Measurements from ENCODE around the gene AUTS2.

Gene AUTS2

DNA sequence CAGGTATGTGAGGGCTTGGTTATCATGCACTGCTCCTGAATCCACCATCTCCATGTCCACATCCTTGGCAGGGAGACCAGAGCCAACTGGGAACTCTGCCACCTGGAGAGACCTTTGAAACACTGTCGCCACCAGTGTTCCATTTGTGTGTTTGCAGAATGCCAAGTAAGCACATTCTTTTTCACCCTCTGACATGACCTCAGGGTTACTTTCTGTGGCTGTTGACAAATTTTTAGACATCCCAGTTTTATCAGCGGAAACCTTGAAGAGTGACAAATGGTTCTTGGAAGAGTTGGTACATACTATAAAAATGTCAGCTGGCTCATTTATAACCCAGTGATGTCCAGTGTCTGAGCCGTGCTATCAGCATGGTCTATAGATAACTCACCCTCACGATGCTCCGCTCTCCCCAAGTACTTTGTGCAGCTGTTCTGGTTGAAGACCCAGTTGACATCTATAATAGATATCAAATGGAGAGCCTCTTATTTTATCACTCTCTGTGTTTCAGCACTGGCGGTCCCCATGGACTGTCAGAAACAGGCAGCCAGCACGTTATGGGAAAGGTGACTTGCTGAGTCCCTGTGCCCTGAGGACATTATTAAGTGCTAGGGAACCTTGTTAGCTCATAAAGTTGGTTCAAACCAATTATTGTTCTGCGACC is 970.5 kb downstream of the AUTS2 start:
- Mint-ChIP-seq H3K27me3 (ENCODE audit: low read depth, poor library complexity) (peaks cover 6% of the 10 kb centered on the region), H3K4me1 (peaks cover 76% of the 10 kb centered on the region), H3K9me3 (no peaks in the 10 kb centered on the region), H3K4me3 (peak overlapping the region; percentile 11), H3K27ac (peak overlapping the region; percentile 62), H3K36me3 (ENCODE audit: low read depth) (no peaks in the 10 kb centered on the region)
- no peak for DNase-seq
- TF ChIP-seq, protein P1, sequence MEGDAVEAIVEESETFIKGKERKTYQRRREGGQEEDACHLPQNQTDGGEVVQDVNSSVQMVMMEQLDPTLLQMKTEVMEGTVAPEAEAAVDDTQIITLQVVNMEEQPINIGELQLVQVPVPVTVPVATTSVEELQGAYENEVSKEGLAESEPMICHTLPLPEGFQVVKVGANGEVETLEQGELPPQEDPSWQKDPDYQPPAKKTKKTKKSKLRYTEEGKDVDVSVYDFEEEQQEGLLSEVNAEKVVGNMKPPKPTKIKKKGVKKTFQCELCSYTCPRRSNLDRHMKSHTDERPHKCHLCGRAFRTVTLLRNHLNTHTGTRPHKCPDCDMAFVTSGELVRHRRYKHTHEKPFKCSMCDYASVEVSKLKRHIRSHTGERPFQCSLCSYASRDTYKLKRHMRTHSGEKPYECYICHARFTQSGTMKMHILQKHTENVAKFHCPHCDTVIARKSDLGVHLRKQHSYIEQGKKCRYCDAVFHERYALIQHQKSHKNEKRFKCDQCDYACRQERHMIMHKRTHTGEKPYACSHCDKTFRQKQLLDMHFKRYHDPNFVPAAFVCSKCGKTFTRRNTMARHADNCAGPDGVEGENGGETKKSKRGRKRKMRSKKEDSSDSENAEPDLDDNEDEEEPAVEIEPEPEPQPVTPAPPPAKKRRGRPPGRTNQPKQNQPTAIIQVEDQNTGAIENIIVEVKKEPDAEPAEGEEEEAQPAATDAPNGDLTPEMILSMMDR (IDR thresholded peaks at IDR 0.05), result no peak

DNA sequence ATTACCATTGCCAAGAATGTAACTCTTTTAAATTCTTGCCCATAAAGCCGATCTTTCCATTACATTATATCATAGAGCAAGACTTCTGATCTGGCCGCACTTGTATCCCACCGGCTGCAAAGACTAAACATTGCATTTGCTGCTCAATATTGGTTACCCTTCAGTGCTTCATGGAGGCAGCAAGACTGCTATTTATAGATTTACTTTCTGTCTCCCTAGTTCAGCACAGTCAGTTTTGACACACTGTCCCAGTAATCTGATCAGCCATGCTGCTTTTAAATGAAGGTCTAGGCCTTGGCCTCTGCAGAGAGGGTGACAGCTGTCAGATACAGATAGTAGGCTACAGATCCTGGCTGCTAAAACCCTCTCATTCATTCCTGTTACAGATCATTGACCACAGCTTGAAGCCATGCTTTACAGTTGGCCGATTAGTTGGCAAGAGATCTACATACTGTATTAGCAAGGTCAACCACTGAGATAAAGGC is 971.1 kb downstream of the AUTS2 start:
- DNase-seq, result no peak
- Mint-ChIP-seq H3K36me3 (ENCODE audit: low read depth) (no peaks in the 10 kb centered on the region), H3K27me3 (ENCODE audit: low read depth, poor library complexity) (peaks cover 6% of the 10 kb centered on the region), H3K27ac (no peak overlapping the region), H3K4me1 (peaks cover 81% of the 10 kb centered on the region), H3K9me3 (no peaks in the 10 kb centered on the region), H3K4me3 (no peak overlapping the region)
- TF ChIP-seq, protein P1 (IDR thresholded peaks at IDR 0.05), result no peak

DNA sequence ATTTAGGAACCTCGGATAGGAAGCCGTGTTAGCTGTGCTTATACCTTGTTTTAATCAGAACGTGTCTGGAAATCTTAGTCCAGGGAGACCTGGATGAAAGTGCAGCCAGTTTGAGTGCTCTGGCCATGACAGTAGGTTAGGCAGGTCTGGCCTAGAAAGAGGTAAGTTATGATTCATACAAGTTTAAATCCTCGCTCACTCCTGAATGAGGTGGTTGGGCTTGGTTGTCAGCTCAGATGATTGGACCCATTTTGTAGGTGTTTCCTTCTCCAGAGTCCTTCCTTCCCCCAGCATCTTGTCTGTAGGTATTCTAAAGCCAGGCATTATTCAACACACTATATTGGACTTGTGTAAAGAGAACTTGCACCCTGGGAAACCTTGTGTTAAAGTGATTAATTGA is 971.8 kb downstream of the AUTS2 start:
- Mint-ChIP-seq H3K4me1 (peaks cover 88% of the 10 kb centered on the region), H3K27ac (no peak overlapping the region), H3K4me3 (no peak overlapping the region), H3K27me3 (ENCODE audit: low read depth, poor library complexity) (peaks cover 6% of the 10 kb centered on the region), H3K9me3 (no peaks in the 10 kb centered on the region), H3K36me3 (ENCODE audit: low read depth) (no peaks in the 10 kb centered on the region)
- TF ChIP-seq, protein P1 (IDR thresholded peaks at IDR 0.05), result no peak
- no peak for DNase-seq

DNA sequence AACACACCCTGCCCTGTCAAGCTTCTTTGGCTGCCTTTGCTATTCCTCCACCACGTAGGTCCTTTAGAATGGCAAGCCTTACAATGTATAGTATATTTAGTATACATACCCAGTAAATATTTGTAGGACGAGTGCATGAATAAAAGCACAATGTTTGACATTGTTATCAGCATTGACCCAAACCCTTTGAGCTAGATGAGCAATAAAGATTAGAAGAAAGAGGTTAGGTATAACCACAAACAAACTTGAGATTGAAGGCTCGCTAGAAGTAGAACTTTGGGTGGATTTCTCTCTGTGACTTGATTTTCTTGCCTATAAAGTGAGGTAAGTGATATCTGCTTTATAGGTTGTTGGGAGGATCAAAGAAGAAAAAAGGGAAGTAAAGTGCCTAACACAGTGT is 972.7 kb downstream of the AUTS2 start:
- no peaks in the 10 kb centered on the region for H3K36me3 Mint-ChIP-seq (ENCODE audit: low read depth)
- peak overlapping the region; percentile 22 for H3K4me3 Mint-ChIP-seq
- no peak for DNase-seq
- no peak overlapping the region for H3K27ac Mint-ChIP-seq
- no peaks in the 10 kb centered on the region for H3K9me3 Mint-ChIP-seq
- peaks cover 94% of the 10 kb centered on the region for H3K4me1 Mint-ChIP-seq
- peaks cover 6% of the 10 kb centered on the region for H3K27me3 Mint-ChIP-seq (ENCODE audit: low read depth, poor library complexity)
- TF ChIP-seq, protein P1 (IDR thresholded peaks at IDR 0.05), result no peak

DNA sequence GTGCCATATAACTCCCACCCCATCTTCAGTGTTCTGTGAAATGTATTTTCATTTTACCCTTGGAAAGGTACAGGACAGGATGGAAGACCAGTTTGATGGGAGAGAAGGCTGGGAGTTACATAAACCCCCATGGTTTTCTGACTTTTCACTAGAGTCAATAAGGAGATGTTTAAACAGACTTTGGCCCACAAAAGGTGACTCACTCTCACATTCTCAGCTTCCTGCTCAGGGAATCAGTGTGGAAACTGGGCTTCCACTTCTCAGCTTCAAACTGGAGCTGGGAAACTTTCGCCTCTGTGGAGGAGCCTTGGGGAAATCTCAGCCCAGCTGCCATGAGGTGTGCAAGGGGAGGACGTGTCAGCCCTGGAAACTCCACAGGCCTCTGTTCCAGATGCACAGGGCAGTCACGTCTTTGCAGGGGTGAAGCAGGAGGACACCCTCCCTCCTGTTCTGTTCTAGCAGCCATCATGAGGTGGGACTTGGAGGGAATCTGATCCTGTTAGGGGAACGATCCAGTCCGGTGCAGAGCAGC is 973.2 kb downstream of the AUTS2 start:
- peaks cover 95% of the 10 kb centered on the region for H3K4me1 Mint-ChIP-seq
- peaks cover 8% of the 10 kb centered on the region for H3K27me3 Mint-ChIP-seq (ENCODE audit: low read depth, poor library complexity)
- no peak overlapping the region for H3K27ac Mint-ChIP-seq
- no peak for DNase-seq
- no peaks in the 10 kb centered on the region for H3K9me3 Mint-ChIP-seq
- H3K4me3 Mint-ChIP-seq, result no peak overlapping the region
- peaks cover 3% of the 10 kb centered on the region for H3K36me3 Mint-ChIP-seq (ENCODE audit: low read depth)
- TF ChIP-seq, protein P1 (IDR thresholded peaks at IDR 0.05), result no peak

DNA sequence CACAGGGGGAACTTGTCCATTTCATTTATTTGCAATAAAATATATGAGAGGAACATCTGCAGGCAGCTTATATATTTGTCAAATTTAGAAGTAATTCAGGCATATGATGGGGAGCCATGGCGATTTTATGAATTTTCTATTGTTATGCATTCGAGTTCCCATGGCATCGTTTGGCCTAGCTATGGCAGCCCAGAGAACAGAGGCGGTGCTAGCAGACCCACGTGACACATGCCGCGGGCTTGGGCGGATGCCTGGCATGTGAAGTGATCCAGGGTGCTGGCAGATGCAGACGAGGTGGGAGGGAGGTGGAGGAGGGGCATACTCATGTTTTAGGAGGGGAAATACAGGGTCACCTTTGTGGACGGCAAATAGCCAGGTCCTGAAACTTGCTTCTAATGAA is 973.7 kb downstream of the AUTS2 start:
- H3K27me3 Mint-ChIP-seq (ENCODE audit: low read depth, poor library complexity), result peaks cover 11% of the 10 kb centered on the region
- H3K4me3 Mint-ChIP-seq, result no peak overlapping the region
- no peak for DNase-seq
- no peaks in the 10 kb centered on the region for H3K9me3 Mint-ChIP-seq
- H3K4me1 Mint-ChIP-seq, result peaks cover 97% of the 10 kb centered on the region
- H3K27ac Mint-ChIP-seq, result no peak overlapping the region
- TF ChIP-seq, protein P1 (IDR thresholded peaks at IDR 0.05), result no peak
- peaks cover 8% of the 10 kb centered on the region for H3K36me3 Mint-ChIP-seq (ENCODE audit: low read depth)
